NCI-H345 treated with DMSO at 0.1 percent for 48 hours (cell line): ENCODE measurements around the gene KMT2D.

ENCODE experiments used
- DNase-seq: peaks from one replicate; lab custom pipeline; 2025; ENCODE audit not compliant: unreplicated experiment; lab: John Stamatoyannopoulos, UW

KMT2D gene

GRCh38 chr12:49055092-49055491, 5.5 kb downstream of the KMT2D start:
- DNase-seq: no peak

GRCh38 chr12:49054524-49054923, 6.1 kb downstream of the KMT2D start:
- no peak for DNase-seq

GRCh38 chr12:49054096-49054495, 6.5 kb downstream of the KMT2D start:
- DNase-seq: no peak

GRCh38 chr12:49052451-49053208, 8.0 kb downstream of the KMT2D start:
- no peak for DNase-seq

GRCh38 chr12:49051777-49052438, 8.7 kb downstream of the KMT2D start:
- no peak for DNase-seq

GRCh38 chr12:49051373-49051764, 9.2 kb downstream of the KMT2D start:
- no peak for DNase-seq

GRCh38 chr12:49050507-49051372, 9.9 kb downstream of the KMT2D start:
- DNase-seq: no peak

GRCh38 chr12:49049566-49050224, 10.9 kb downstream of the KMT2D start:
- DNase-seq: no peak

- no peak for DNase-seq
Measured at GRCh38 chr12:49048953-49049352, 11.6 kb downstream of the KMT2D start.

GRCh38 chr12:49046129-49046895, 14.3 kb downstream of the KMT2D start:
- no peak for DNase-seq

GRCh38 chr12:49044660-49045059, 15.9 kb downstream of the KMT2D start:
- DNase-seq: no peak

- DNase-seq: no peak
Measured at GRCh38 chr12:49043856-49044258, 16.7 kb downstream of the KMT2D start.

- DNase-seq: no peak
Measured at GRCh38 chr12:49043241-49043640, 17.4 kb downstream of the KMT2D start.

GRCh38 chr12:49041881-49042484, 18.6 kb downstream of the KMT2D start:
- DNase-seq: no peak

- DNase-seq: no peak
Measured at GRCh38 chr12:49041036-49041880, 19.3 kb downstream of the KMT2D start.

GRCh38 chr12:49040364-49040855, 20.2 kb downstream of the KMT2D start:
- no peak for DNase-seq

- DNase-seq: no peak
Measured at GRCh38 chr12:49039421-49040363, 20.9 kb downstream of the KMT2D start.
